HEK293T (cell line): Measurements from ENCODE around the gene LDHAL6B.

Experiments used
- ARNT ChIP-seq: fragments of 450-650 bp; IDR thresholded peaks from 2 replicates; pipeline ENCODE4 v1.6.1; 2017; ENCODE audit warnings: mild to moderate bottlenecking
- BHLHE40 ChIP-seq: fragments of 450-650 bp; IDR thresholded peaks from 2 replicates; pipeline ENCODE4 v1.6.1; 2016; ENCODE audit warnings: mild to moderate bottlenecking, moderate library complexity, borderline replicate concordance
- ELF4 ChIP-seq: fragments of 450-650 bp; IDR thresholded peaks from 2 replicates; pipeline ENCODE4 v1.6.1; 2017; ENCODE audit warnings: antibody characterized with exemption
- FOXK2 ChIP-seq: fragments of 450-650 bp; IDR thresholded peaks from 2 replicates; pipeline ENCODE4 v1.6.1; 2016; ENCODE audit warnings: mild to moderate bottlenecking
- HDGF ChIP-seq: fragments of 450-650 bp; IDR thresholded peaks from 2 replicates; pipeline ENCODE4 v1.6.1; 2017; ENCODE audit warnings: antibody characterized with exemption, borderline replicate concordance
- LEF1 ChIP-seq: fragments of 450-650 bp; IDR thresholded peaks from 2 replicates; pipeline ENCODE4 v1.6.1; 2017; ENCODE audit warnings: mild to moderate bottlenecking, borderline replicate concordance
- SP1 ChIP-seq: fragments of 450-650 bp; IDR thresholded peaks from 2 replicates; pipeline ENCODE4 v1.6.1; 2017
- SUZ12 ChIP-seq: fragments of 450-650 bp; IDR thresholded peaks from 2 replicates; pipeline ENCODE4 v1.6.1; 2016; ENCODE audit warnings: mild to moderate bottlenecking
- ZNF384 ChIP-seq: fragments of 450-650 bp; IDR thresholded peaks from 2 replicates; pipeline ENCODE4 v1.6.1; 2016
- TF ChIP-seq, protein P1 (sequence below): fragments of 450-650 bp; IDR thresholded peaks from 2 replicates; pipeline ENCODE4 v1.6.1; 2016

DNA sequence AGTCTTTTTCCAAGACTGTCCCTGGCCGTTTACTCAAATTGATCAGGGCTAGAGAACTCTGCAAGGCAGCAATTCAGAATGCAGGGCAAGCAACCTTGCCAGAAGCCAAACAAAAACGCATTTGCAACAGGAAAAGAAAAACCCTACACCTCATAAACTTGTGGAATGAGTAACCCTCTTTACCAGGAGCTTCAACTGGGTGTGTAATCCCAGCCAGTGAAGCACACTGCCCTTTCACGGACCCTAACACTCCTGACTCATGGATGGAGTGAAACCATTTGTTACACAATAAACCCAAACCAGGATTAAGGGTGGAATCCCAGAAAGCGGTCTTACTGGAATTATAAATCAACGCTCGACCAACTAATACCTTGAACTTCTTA, 14.8 kb upstream of the LDHAL6B start:
- TF ChIP-seq ELF4, result no peak
- no peak for TF ChIP-seq FOXK2
- TF ChIP-seq LEF1, result no peak
- TF ChIP-seq ARNT, result no peak
- no peak for TF ChIP-seq HDGF
- TF ChIP-seq SP1, result no peak
- no peak for TF ChIP-seq SUZ12
- no peak for TF ChIP-seq ZNF384
- TF ChIP-seq, protein P1, sequence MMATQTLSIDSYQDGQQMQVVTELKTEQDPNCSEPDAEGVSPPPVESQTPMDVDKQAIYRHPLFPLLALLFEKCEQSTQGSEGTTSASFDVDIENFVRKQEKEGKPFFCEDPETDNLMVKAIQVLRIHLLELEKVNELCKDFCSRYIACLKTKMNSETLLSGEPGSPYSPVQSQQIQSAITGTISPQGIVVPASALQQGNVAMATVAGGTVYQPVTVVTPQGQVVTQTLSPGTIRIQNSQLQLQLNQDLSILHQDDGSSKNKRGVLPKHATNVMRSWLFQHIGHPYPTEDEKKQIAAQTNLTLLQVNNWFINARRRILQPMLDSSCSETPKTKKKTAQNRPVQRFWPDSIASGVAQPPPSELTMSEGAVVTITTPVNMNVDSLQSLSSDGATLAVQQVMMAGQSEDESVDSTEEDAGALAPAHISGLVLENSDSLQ, result no peak
- TF ChIP-seq BHLHE40, result no peak
